ENCODE data around the gene BZW2. TPM values are rescaled to one million over a fixed set of nuclear protein-coding genes. Genes with fewer than 3 reads are reported as not detected.
A peak's percentile ranks its signal among the peaks of the same experiment; 100 is the strongest.

The BZW2 gene
- total and polyA plus RNA-seq, 2 experiments from 2014 or later = 236 to 358 TPM

- Histone ChIP-seq H3K4me3 (no peak overlapping the region), H3K4me1 (ENCODE audit: low read depth) (peaks cover 26% of the 10 kb centered on the region), H3K27ac (no peak overlapping the region), H3K9me3 (ENCODE audit: low read depth) (no peaks in the 10 kb centered on the region), H3K36me3 (no peaks in the 10 kb centered on the region), H3K27me3 (no peaks in the 10 kb centered on the region)
- DNase-seq (ENCODE audit: low read depth in 1 of 2, low spot score in 1 of 2) = no peak
- TF ChIP-seq CTCF (IDR thresholded peaks at IDR 0.05; ENCODE audit: low read depth, low read length) = no peak
These were observed 96.6 kb downstream of the BZW2 start for GRCh38 chr7:16742547-16742946.

GRCh38 chr7:16743236-16743635, 97.3 kb downstream of the BZW2 start:
- no peak for TF ChIP-seq CTCF (IDR thresholded peaks at IDR 0.05; ENCODE audit: low read depth, low read length)
- Histone ChIP-seq H3K9me3 (ENCODE audit: low read depth) (no peaks in the 10 kb centered on the region), H3K27me3 (no peaks in the 10 kb centered on the region), H3K4me1 (ENCODE audit: low read depth) (peaks cover 26% of the 10 kb centered on the region), H3K27ac (no peak overlapping the region), H3K4me3 (no peak overlapping the region), H3K36me3 (no peaks in the 10 kb centered on the region)
- DNase-seq (ENCODE audit: low read depth in 1 of 2, low spot score in 1 of 2) = peak in 1 of 2 donors; percentile 54

- TF ChIP-seq CTCF (IDR thresholded peaks at IDR 0.05; ENCODE audit: low read depth, low read length) = no peak
- no peaks in the 10 kb centered on the region for H3K27me3 ChIP-seq
- H3K9me3 ChIP-seq (ENCODE audit: low read depth) = no peaks in the 10 kb centered on the region
- DNase-seq (ENCODE audit: low read depth in 1 of 2, low spot score in 1 of 2) = no peak
- no peak overlapping the region for H3K27ac ChIP-seq
- peaks cover 24% of the 10 kb centered on the region for H3K4me1 ChIP-seq (ENCODE audit: low read depth)
- no peak overlapping the region for H3K4me3 ChIP-seq
- no peaks in the 10 kb centered on the region for H3K36me3 ChIP-seq
These were observed 98.7 kb downstream of the BZW2 start for GRCh38 chr7:16744518-16745250.

- peak in 1 of 2 donors; percentile 28 for DNase-seq (ENCODE audit: low read depth in 1 of 2, low spot score in 1 of 2)
- no peak for TF ChIP-seq CTCF (IDR thresholded peaks at IDR 0.05; ENCODE audit: low read depth, low read length)
- H3K4me3 ChIP-seq = no peak overlapping the region
These were observed 99.7 kb downstream of the BZW2 start for GRCh38 chr7:16745645-16746044.

GRCh38 chr7:16747102-16747501, 101.1 kb downstream of the BZW2 start:
- DNase-seq (ENCODE audit: low read depth in 1 of 2, low spot score in 1 of 2) = peak in 1 of 2 donors; percentile 58
- Histone ChIP-seq H3K27ac (no peak overlapping the region), H3K4me1 (ENCODE audit: low read depth) (peaks cover 6% of the 10 kb centered on the region), H3K27me3 (no peaks in the 10 kb centered on the region), H3K4me3 (no peak overlapping the region), H3K36me3 (no peaks in the 10 kb centered on the region), H3K9me3 (ENCODE audit: low read depth) (no peaks in the 10 kb centered on the region)
- TF ChIP-seq CTCF (IDR thresholded peaks at IDR 0.05; ENCODE audit: low read depth, low read length) = no peak

More at GRCh38 chr7:16745645-16746044, 99.7 kb downstream of the BZW2 start:
- Histone ChIP-seq H3K27ac (no peak overlapping the region), H3K27me3 (no peaks in the 10 kb centered on the region), H3K9me3 (ENCODE audit: low read depth) (no peaks in the 10 kb centered on the region), H3K4me1 (ENCODE audit: low read depth) (peaks cover 14% of the 10 kb centered on the region), H3K36me3 (no peaks in the 10 kb centered on the region)

Measured in cardiac muscle cell (in vitro differentiated cells and primary cell).